HG03025 (cell line): ENCODE results near the gene SH2D7.
"Not testable (repeated sequence)": the region's sequence is repeated elsewhere in the genome, so short reads cannot be mapped to it uniquely, and the experiment has no call there.

ENCODE experiments used
- ATAC-seq: cut with Tn5 transposase; IDR thresholded peaks from one replicate; pipeline ENCODE4 v1.9.1; 2021; ENCODE audit warnings: mild to moderate bottlenecking, moderate library complexity; ENCODE audit not compliant: unreplicated experiment, low FRiP score

The SH2D7 gene

GRCh38 chr15:78130466-78131294 is 38.3 kb downstream of the SH2D7 start:
- peak; percentile 35 for ATAC-seq

GRCh38 chr15:78131295-78132061 is 39.1 kb downstream of the SH2D7 start, which contains the start of gene CIB2:
CIB2 (minus strand) TSS chr15:78131445; CDS start chr15:78131215, 230 bp downstream.
- ATAC-seq, result peak; percentile 63

- ATAC-seq, result no peak
Observed at GRCh38 chr15:78133801-78134200, 41.4 kb downstream of the SH2D7 start.

GRCh38 chr15:78139578-78139977 is 47.2 kb downstream of the SH2D7 start:
- no peak for ATAC-seq

GRCh38 chr15:78140292-78140691 is 47.9 kb downstream of the SH2D7 start:
- ATAC-seq, result no peak

GRCh38 chr15:78142332-78142731 is 50.0 kb downstream of the SH2D7 start:
- no peak for ATAC-seq

- no peak for ATAC-seq
Observed at GRCh38 chr15:78146425-78147154, 54.2 kb downstream of the SH2D7 start.

- no peak for ATAC-seq
Observed at GRCh38 chr15:78147566-78147965, 55.2 kb downstream of the SH2D7 start.

GRCh38 chr15:78148392-78149067 is 56.2 kb downstream of the SH2D7 start:
- ATAC-seq, result no peak

- ATAC-seq, result peak; percentile 81
Observed at GRCh38 chr15:78149068-78149804, 56.9 kb downstream of the SH2D7 start, which contains the start of gene IDH3A. IDH3A (plus strand) TSS chr15:78149362; CDS start chr15:78149404, 42 bp downstream.

- ATAC-seq, result no peak
Observed at GRCh38 chr15:78149805-78150751, 57.7 kb downstream of the SH2D7 start.

GRCh38 chr15:78151075-78151474 is 58.7 kb downstream of the SH2D7 start:
- ATAC-seq, result not testable (repeated sequence)
